Rectal smooth muscle tissue (tissue), 1 donor: ENCODE results near the gene MKRN2.

Experiments used
- H3K27ac ChIP-seq: one replicate; pipeline ENCODE4 v1.7.0; 2013; ENCODE audit warnings: low read depth, low read length, inconsistent platforms
- H3K27me3 ChIP-seq: one replicate; pipeline ENCODE4 v1.7.0; 2013; ENCODE audit warnings: low read length; ENCODE audit not compliant: control insufficient read depth, insufficient read depth
- H3K36me3 ChIP-seq: one replicate; pipeline ENCODE4 v1.7.0; 2013; ENCODE audit warnings: low read length; ENCODE audit not compliant: control insufficient read depth, insufficient read depth
- H3K4me1 ChIP-seq: one replicate; pipeline ENCODE4 v1.7.0; 2013; ENCODE audit warnings: low read length; ENCODE audit not compliant: control insufficient read depth, insufficient read depth
- H3K4me3 ChIP-seq: one replicate; pipeline ENCODE4 v1.7.0; 2013; ENCODE audit warnings: low read length
- H3K9ac ChIP-seq: one replicate; pipeline ENCODE4 v1.7.0; 2013; ENCODE audit warnings: low read length

Gene MKRN2

DNA sequence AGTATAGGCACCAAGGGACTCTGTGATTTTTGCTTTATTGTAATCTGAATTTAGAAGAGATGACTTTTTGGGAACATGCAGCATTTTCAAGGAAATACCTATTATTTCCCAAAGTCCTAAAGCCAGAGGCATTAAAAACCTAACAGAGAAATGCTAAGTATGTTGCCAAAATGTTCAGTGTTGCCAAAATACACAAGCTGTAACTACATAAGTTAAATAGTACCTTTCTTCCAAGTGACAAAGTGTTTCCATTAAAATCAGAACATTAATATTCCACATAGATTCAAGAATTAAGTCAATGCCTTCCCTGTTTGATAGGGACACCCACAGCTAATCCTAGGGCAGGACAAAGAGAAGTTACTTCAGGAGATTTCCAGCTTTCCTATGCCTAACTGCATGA, 42.0 kb downstream of the MKRN2 start:
- Histone ChIP-seq H3K27ac (no peak overlapping the region), H3K4me3 (no peak overlapping the region), H3K27me3 (no peaks in the 10 kb centered on the region), H3K4me1 (no peaks in the 10 kb centered on the region), H3K9ac (no peak overlapping the region), H3K36me3 (peaks cover 31% of the 10 kb centered on the region)

- H3K36me3 ChIP-seq, result peaks cover 30% of the 10 kb centered on the region
- H3K27me3 ChIP-seq, result no peaks in the 10 kb centered on the region
- H3K4me1 ChIP-seq, result no peaks in the 10 kb centered on the region
- no peak overlapping the region for H3K27ac ChIP-seq
- H3K9ac ChIP-seq, result no peak overlapping the region
- H3K4me3 ChIP-seq, result no peak overlapping the region
These were observed 44.2 kb downstream of the MKRN2 start for GRCh38 chr3:12601072-12601471.

GRCh38 chr3:12603969-12604368, 47.1 kb downstream of the MKRN2 start:
- Histone ChIP-seq H3K9ac (no peak overlapping the region), H3K4me3 (no peak overlapping the region), H3K4me1 (no peaks in the 10 kb centered on the region), H3K27ac (no peak overlapping the region), H3K27me3 (no peaks in the 10 kb centered on the region), H3K36me3 (peaks cover 25% of the 10 kb centered on the region)

DNA sequence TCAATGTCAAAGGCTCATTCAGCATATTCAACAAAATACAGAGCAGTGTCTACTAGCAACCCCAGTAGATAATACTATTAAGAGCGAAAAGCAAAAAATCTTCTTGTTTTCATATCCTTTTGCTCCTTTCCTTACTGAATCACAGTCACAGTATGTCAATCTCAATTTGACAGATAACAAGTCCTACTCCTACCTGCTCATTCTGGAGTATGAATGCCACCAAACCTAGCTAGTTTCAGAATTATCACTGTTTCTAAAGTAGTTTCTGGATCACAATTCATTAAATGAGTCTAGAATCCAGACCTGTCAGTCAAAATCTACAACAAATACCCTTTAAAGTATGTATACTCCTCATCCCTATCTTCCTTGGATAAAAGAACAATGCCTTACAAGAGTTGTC, 51.5 kb downstream of the MKRN2 start:
- peaks cover 12% of the 10 kb centered on the region for H3K36me3 ChIP-seq

GRCh38 chr3:12611117-12611516, 54.2 kb downstream of the MKRN2 start:
- Histone ChIP-seq H3K4me1 (no peaks in the 10 kb centered on the region), H3K27ac (no peak overlapping the region), H3K27me3 (no peaks in the 10 kb centered on the region), H3K9ac (no peak overlapping the region), H3K36me3 (peaks cover 6% of the 10 kb centered on the region), H3K4me3 (no peak overlapping the region)

More for the DNA sequence above, 51.5 kb downstream of the MKRN2 start:
- Histone ChIP-seq H3K9ac (no peak overlapping the region), H3K27ac (no peak overlapping the region), H3K27me3 (no peaks in the 10 kb centered on the region), H3K4me3 (no peak overlapping the region), H3K4me1 (no peaks in the 10 kb centered on the region)

GRCh38 chr3:12612514-12613226, 55.8 kb downstream of the MKRN2 start:
- Histone ChIP-seq H3K4me1 (no peaks in the 10 kb centered on the region), H3K27ac (no peak overlapping the region), H3K9ac (no peak overlapping the region), H3K36me3 (peaks cover 4% of the 10 kb centered on the region), H3K27me3 (no peaks in the 10 kb centered on the region), H3K4me3 (no peak overlapping the region)

- H3K4me3 ChIP-seq, result no peak overlapping the region
- no peaks in the 10 kb centered on the region for H3K4me1 ChIP-seq
- no peak overlapping the region for H3K9ac ChIP-seq
- H3K27ac ChIP-seq, result no peak overlapping the region
- H3K27me3 ChIP-seq, result no peaks in the 10 kb centered on the region
- peaks cover 7% of the 10 kb centered on the region for H3K36me3 ChIP-seq
These were observed 56.4 kb downstream of the MKRN2 start for GRCh38 chr3:12613250-12613649.

DNA sequence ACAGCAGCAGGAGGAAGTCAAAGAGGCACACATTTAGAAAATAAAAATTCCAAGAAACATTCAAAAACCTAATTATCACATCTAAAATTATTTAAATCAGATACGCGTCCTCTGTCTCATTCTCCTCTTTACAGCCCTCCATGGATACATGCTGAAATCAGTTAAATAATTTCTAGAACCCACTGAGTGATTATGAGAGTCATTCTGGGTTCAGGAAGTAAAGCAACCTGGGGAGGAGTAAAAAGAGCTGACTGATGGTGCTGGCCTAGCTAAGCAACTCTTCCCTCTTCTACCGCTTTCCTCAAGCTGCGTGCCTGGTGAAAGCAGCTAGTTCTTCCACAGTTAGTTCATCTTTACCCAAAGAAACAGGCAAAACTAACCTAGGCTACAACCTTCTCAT, 58.4 kb downstream of the MKRN2 start:
- H3K27me3 ChIP-seq, result no peaks in the 10 kb centered on the region
- no peak overlapping the region for H3K4me3 ChIP-seq
- H3K4me1 ChIP-seq, result no peaks in the 10 kb centered on the region
- peaks cover 9% of the 10 kb centered on the region for H3K36me3 ChIP-seq
- no peak overlapping the region for H3K27ac ChIP-seq
- no peak overlapping the region for H3K9ac ChIP-seq

DNA sequence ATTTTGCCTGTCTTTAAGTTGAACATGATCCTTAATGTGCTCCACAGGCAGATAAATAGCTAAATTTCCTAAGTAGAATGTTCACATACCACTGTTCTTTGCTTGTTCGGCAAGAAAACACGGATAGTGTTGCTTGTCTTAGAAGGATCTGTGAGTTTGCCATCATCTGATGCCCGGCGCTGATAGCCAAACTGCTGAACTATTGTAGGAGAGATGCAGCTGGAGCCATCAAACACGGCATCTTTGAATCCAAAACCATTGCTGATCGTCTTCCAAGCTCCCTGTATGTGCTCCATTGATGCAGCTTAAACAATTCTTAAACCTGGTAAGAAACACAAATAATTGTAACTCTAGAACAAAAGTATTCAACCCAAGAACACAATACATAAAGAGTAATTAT, 61.5 kb downstream of the MKRN2 start:
- Histone ChIP-seq H3K27me3 (no peaks in the 10 kb centered on the region), H3K27ac (no peak overlapping the region), H3K36me3 (peaks cover 7% of the 10 kb centered on the region), H3K9ac (no peak overlapping the region), H3K4me1 (no peaks in the 10 kb centered on the region), H3K4me3 (no peak overlapping the region)

GRCh38 chr3:12620305-12620704, 63.4 kb downstream of the MKRN2 start:
- Histone ChIP-seq H3K27ac (no peak overlapping the region), H3K36me3 (peaks cover 7% of the 10 kb centered on the region), H3K9ac (no peak overlapping the region), H3K27me3 (no peaks in the 10 kb centered on the region), H3K4me1 (no peaks in the 10 kb centered on the region), H3K4me3 (no peak overlapping the region)

- Histone ChIP-seq H3K4me1 (no peaks in the 10 kb centered on the region), H3K9ac (no peak overlapping the region), H3K4me3 (no peak overlapping the region), H3K36me3 (peaks cover 7% of the 10 kb centered on the region), H3K27me3 (no peaks in the 10 kb centered on the region), H3K27ac (no peak overlapping the region)
These were observed 63.8 kb downstream of the MKRN2 start for GRCh38 chr3:12620729-12621128.

- Histone ChIP-seq H3K4me3 (no peak overlapping the region), H3K27me3 (no peaks in the 10 kb centered on the region), H3K27ac (no peak overlapping the region), H3K4me1 (no peaks in the 10 kb centered on the region), H3K36me3 (peaks cover 5% of the 10 kb centered on the region), H3K9ac (no peak overlapping the region)
These were observed 65.4 kb downstream of the MKRN2 start for GRCh38 chr3:12622335-12622734.

GRCh38 chr3:12624056-12624455, 67.2 kb downstream of the MKRN2 start:
- Histone ChIP-seq H3K4me1 (no peaks in the 10 kb centered on the region), H3K9ac (no peak overlapping the region), H3K27me3 (no peaks in the 10 kb centered on the region), H3K36me3 (no peaks in the 10 kb centered on the region), H3K27ac (no peak overlapping the region), H3K4me3 (no peak overlapping the region)
